DOHH2 (cell line): ENCODE data around the gene REXO4.
A peak's percentile ranks its signal among the peaks of the same experiment; 100 is the strongest.

Experiments
- CTCF ChIP-seq: fragments of 200-600 bp; sonication (generic); IDR thresholded peaks from one replicate; pipeline ENCODE4 v1.5.1; 2014; ENCODE audit warnings: antibody characterized with exemption, mild to moderate bottlenecking, low read depth, low read length; ENCODE audit not compliant: poor library complexity, severe bottlenecking
- EZH2phosphoT487 ChIP-seq: fragments of 200-600 bp; sonication (generic); IDR thresholded peaks from 2 replicates; pipeline ENCODE4 v1.6.1; 2017; ENCODE audit warnings: borderline replicate concordance, mild to moderate bottlenecking, antibody characterized with exemption, low read length, moderate library complexity, mixed read lengths

DNA sequence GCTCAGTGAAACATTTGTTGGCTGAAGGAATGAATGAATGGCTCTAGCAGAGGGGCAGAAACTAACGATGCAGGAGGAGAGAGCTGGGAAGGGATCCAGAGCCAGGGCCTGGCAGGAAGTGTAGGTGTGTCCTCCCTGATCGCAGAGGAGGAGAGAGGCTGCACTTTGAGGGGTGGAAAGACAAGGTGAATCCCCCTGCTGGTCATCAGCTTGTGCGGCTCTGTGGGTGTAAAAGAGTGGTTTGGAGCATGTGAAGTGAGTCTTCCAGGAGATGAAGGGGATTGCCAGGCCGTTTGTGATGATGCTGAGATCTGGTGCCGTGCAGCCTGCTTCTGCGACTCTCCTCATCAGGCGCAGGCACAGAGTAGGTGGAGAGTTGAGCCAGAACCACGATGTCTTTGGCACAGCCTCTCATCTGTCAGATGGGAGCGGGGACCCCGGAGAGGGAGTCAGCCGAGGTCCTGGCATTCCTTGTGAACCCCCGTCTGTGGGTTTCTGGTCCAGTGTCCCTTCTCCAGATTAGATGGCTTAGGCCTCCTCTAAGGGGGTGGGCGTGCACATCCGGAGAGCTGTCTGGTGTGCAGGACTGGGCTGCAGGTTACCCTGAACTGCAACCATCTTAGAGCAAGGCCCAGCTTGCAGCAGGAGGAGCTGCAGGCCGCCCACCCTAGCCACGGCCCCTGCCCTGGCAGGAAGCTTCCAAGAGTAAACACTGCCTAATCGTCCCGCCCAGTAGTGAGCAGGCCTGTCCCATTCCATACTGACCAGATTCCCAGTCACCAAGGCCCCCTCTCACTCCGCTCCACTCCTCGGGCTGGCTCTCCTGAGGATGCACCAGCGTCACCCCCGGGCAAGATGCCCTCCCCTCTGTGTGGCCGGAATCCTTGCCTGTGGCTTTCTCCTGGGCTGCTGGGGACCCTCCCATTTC lies 4.1 kb upstream of the REXO4 start, which contains the start of gene ADAMTS13:
- TF ChIP-seq EZH2phosphoT487 (no peak), CTCF (peak; percentile 32)
